Lung (tissue), 12 donors: ENCODE data around the gene LNX2. TPM values are rescaled to one million over a fixed set of nuclear protein-coding genes. Genes with fewer than 3 reads are reported as not detected.

Source experiments
- ATAC-seq: fragments of 200-7000 bp; cut with Tn5 transposase; one replicate; pipeline ENCODE4 v1.9.1; 2020; ENCODE audit warnings: moderate number of reproducible peaks; ENCODE audit not compliant: insufficient read depth, low FRiP score
- DNase-seq, 3 donors: peaks; one replicate each; pipeline ENCODE4 v3.0.0-alpha.2; 2013 to 2017
- H3K27ac ChIP-seq, 2 donors: one replicate each; pipeline ENCODE4 v1.5.1; 2013; ENCODE audit warnings: mild to moderate bottlenecking in 2 of 2, moderate library complexity in 2 of 2, control low read depth in 1 of 2, inconsistent platforms in 1 of 2, low read depth in 1 of 2, low read length in 1 of 2
- H3K27me3 ChIP-seq, 3 donors: one replicate each; pipeline ENCODE4 v1.5.1; 2013; ENCODE audit warnings: low read length in 2 of 3; ENCODE audit not compliant: control insufficient read depth in 3 of 3, insufficient read depth in 3 of 3
- H3K36me3 ChIP-seq, 4 donors: one replicate each; pipeline ENCODE4 v1.5.1; 2013; ENCODE audit warnings: low read length in 4 of 4, mild to moderate bottlenecking in 1 of 4, moderate library complexity in 1 of 4; ENCODE audit not compliant: control insufficient read depth in 4 of 4, insufficient read depth in 4 of 4
- H3K4me1 ChIP-seq, 5 donors: one replicate each; pipeline ENCODE4 v1.5.1; 2013; ENCODE audit warnings: low read length in 5 of 5, mild to moderate bottlenecking in 2 of 5, moderate library complexity in 1 of 5; ENCODE audit not compliant: control insufficient read depth in 5 of 5, insufficient read depth in 5 of 5
- H3K4me3 ChIP-seq: one replicate; pipeline ENCODE4 v1.5.1; 2013; ENCODE audit warnings: mild to moderate bottlenecking, control low read depth, moderate library complexity
- H3K9ac ChIP-seq, 2 donors: one replicate each; pipeline ENCODE4 v1.5.1; 2013; ENCODE audit warnings: low read length in 2 of 2, control low read depth in 1 of 2; ENCODE audit not compliant: insufficient read depth in 1 of 2
- H3K9me3 ChIP-seq, 4 donors: one replicate each; pipeline ENCODE4 v1.5.1; 2013; ENCODE audit warnings: low read length in 3 of 4, mild to moderate bottlenecking in 1 of 4, moderate library complexity in 1 of 4; ENCODE audit not compliant: control insufficient read depth in 4 of 4, insufficient read depth in 3 of 4
- WGBS, 2 donors: extraction: QIAGEN DNeasy Blood & Tissue Kit; methylation state at CpG; one replicate each; pipeline ENCODE4 v1.1.7; 2013; 5-methylcytosine and 5-hydroxymethylcytosine counted together
- polyA plus RNA-seq, 2 donors: library from polyadenylated mRNA; stranded (reverse); fragments of 200-250 nt; gene quantifications; one replicate each; pipeline ENCODE4 v1.2.1, GENCODE V29; 2013
- total RNA-seq, 2 donors: library from RNA; depleted of rRNA in 1 of 2; stranded (reverse); fragments of >200 nt in 1 of 2; gene quantifications; one replicate each; pipeline ENCODE4 v1.2.1, GENCODE V29; 2014 to 2021
- TF ChIP-seq, protein P1 (sequence below): IDR thresholded peaks from 2 replicates; pipeline ENCODE4 v1.5.1; 2012; ENCODE audit warnings: mild to moderate bottlenecking; ENCODE audit errors: control extremely low read depth, extremely low read depth
- donor health status: control.
- donor health status: control.
- donor health status: Bipolar disorder and iron deficiency.
- donor health status: healthy.
- donor health status: DM: yes; HTN: yes; CAD: no.

The LNX2 gene
- total and polyA plus RNA-seq, 4 donors, result 12.6 to 49.2 (median 22.3) TPM

GRCh38 chr13:27662738-27663470 lies 42.6 kb upstream of the LNX2 start:
- no peak overlapping the region for H3K9ac ChIP-seq
- peak overlapping the region in 1 of 2 donors; percentile 18 for H3K27ac ChIP-seq
- 88 to 90% methylated on average over 2 of the region's 2 CpGs for WGBS, 2 donors
- H3K9me3 ChIP-seq, result no peaks in the 10 kb centered on the region
- DNase-seq, result no peak
- TF ChIP-seq, protein P1, sequence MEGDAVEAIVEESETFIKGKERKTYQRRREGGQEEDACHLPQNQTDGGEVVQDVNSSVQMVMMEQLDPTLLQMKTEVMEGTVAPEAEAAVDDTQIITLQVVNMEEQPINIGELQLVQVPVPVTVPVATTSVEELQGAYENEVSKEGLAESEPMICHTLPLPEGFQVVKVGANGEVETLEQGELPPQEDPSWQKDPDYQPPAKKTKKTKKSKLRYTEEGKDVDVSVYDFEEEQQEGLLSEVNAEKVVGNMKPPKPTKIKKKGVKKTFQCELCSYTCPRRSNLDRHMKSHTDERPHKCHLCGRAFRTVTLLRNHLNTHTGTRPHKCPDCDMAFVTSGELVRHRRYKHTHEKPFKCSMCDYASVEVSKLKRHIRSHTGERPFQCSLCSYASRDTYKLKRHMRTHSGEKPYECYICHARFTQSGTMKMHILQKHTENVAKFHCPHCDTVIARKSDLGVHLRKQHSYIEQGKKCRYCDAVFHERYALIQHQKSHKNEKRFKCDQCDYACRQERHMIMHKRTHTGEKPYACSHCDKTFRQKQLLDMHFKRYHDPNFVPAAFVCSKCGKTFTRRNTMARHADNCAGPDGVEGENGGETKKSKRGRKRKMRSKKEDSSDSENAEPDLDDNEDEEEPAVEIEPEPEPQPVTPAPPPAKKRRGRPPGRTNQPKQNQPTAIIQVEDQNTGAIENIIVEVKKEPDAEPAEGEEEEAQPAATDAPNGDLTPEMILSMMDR, result no peak
- H3K4me3 ChIP-seq, result no peak overlapping the region
- peaks cover 1 to 22% (median 13%) of the 10 kb centered on the region in 5 donors for H3K4me1 ChIP-seq
- peaks cover 3 to 5% (median 4%) of the 10 kb centered on the region in 4 donors for H3K36me3 ChIP-seq
- H3K27me3 ChIP-seq, result no peaks in the 10 kb centered on the region
- ATAC-seq, result no peak

GRCh38 chr13:27661017-27661416 lies 40.7 kb upstream of the LNX2 start:
- ATAC-seq (no peak), DNase-seq (no peak)
- no peaks in the 10 kb centered on the region for H3K9me3 ChIP-seq
- H3K27ac ChIP-seq, result no peak overlapping the region
- no peak overlapping the region for H3K4me3 ChIP-seq
- H3K9ac ChIP-seq, result no peak overlapping the region
- H3K36me3 ChIP-seq, result peaks cover 3 to 5% (median 3%) of the 10 kb centered on the region in 4 donors
- TF ChIP-seq, protein P1, result no peak
- peaks cover 1 to 30% (median 13%) of the 10 kb centered on the region in 5 donors for H3K4me1 ChIP-seq
- no peaks in the 10 kb centered on the region for H3K27me3 ChIP-seq

- Histone ChIP-seq H3K9me3 (no peaks in the 10 kb centered on the region), H3K4me1 (peaks cover 1 to 30% (median 13%) of the 10 kb centered on the region in 5 donors), H3K9ac (no peak overlapping the region), H3K36me3 (peaks cover 2 to 3% (median 3%) of the 10 kb centered on the region in 4 donors), H3K27ac (no peak overlapping the region), H3K27me3 (no peaks in the 10 kb centered on the region), H3K4me3 (no peak overlapping the region)
- TF ChIP-seq, protein P1, result no peak
- DNase-seq (no peak), ATAC-seq (no peak)
- WGBS, 2 donors, result 93 to 97% methylated on average over 6 of the region's 6 CpGs
These were observed 40.2 kb upstream of the LNX2 start for GRCh38 chr13:27660511-27660910.
